HepG2 (cell line): ENCODE data around the gene PRM2. TPM values are rescaled to one million over a fixed set of nuclear protein-coding genes. Genes with fewer than 3 reads are reported as not detected.

Source experiments
- HMG20B ChIP-seq: conservative IDR thresholded peaks from 2 replicates; pipeline ENCODE4 v1.6.1; 2016; ENCODE audit warnings: missing genetic modification reagents, missing compliant biosample characterization
- HNRNPK ChIP-seq: fragments of 200-400 bp; formaldehyde crosslinking; IDR thresholded peaks from 2 replicates; pipeline ENCODE4 v1.6.1; 2018; ENCODE audit warnings: low read length, low read depth, moderate library complexity, mild to moderate bottlenecking; ENCODE audit not compliant: poor library complexity, severe bottlenecking
- MAF1 ChIP-seq: sonication (generic); formaldehyde crosslinking; IDR thresholded peaks from 2 replicates; pipeline ENCODE4 v1.5.0; 2020; ENCODE audit warnings: missing genetic modification reagents, borderline replicate concordance
- NCOA5 ChIP-seq: sonication (generic); formaldehyde crosslinking; IDR thresholded peaks from 2 replicates; pipeline ENCODE4 v1.4.0; 2020; ENCODE audit warnings: missing genetic modification reagents
- NR2C2 ChIP-seq: sonication (generic); formaldehyde crosslinking; IDR thresholded peaks from 2 replicates; pipeline ENCODE4 v1.4.0; 2020; ENCODE audit warnings: missing genetic modification reagents, mild to moderate bottlenecking, moderate library complexity, borderline replicate concordance
- SNAI1 ChIP-seq: sonication (generic); formaldehyde crosslinking; IDR thresholded peaks from 2 replicates; pipeline ENCODE4 v1.5.0; 2020; ENCODE audit warnings: mild to moderate bottlenecking, missing genetic modification reagents, borderline replicate concordance
- TBX3 ChIP-seq: fragments of 450-650 bp; IDR thresholded peaks from 2 replicates; pipeline ENCODE4 v1.6.1; 2017; ENCODE audit warnings: antibody characterized with exemption, mild to moderate bottlenecking, inconsistent platforms, borderline replicate concordance
- ZC3H4 ChIP-seq: sonication (generic); formaldehyde crosslinking; IDR thresholded peaks from 2 replicates; pipeline ENCODE4 v1.4.0; 2020; ENCODE audit warnings: missing genetic modification reagents, borderline replicate concordance
- ZNF350 ChIP-seq: sonication (generic); formaldehyde crosslinking; IDR thresholded peaks from 2 replicates; pipeline ENCODE4 v1.4.0; 2020; ENCODE audit warnings: mild to moderate bottlenecking, low read depth, missing genetic modification reagents, borderline replicate concordance
- ZNF530 ChIP-seq: sonication (generic); formaldehyde crosslinking; IDR thresholded peaks from 2 replicates; pipeline ENCODE4 v1.5.0; 2020; ENCODE audit warnings: low read depth, mild to moderate bottlenecking, missing genetic modification reagents
- ZNF556 ChIP-seq: sonication (generic); formaldehyde crosslinking; IDR thresholded peaks from 2 replicates; pipeline ENCODE4 v1.4.0; 2020; ENCODE audit warnings: mild to moderate bottlenecking, missing genetic modification reagents, borderline replicate concordance
- ZNF615 ChIP-seq: sonication (generic); formaldehyde crosslinking; IDR thresholded peaks from 2 replicates; pipeline ENCODE4 v1.5.0; 2020; ENCODE audit warnings: mild to moderate bottlenecking, missing genetic modification reagents, borderline replicate concordance
- ZNF703 ChIP-seq: sonication (generic); formaldehyde crosslinking; IDR thresholded peaks from 2 replicates; pipeline ENCODE4 v1.5.1; 2020; ENCODE audit warnings: missing genetic modification reagents, mild to moderate bottlenecking, moderate library complexity, borderline replicate concordance
- polyA plus RNA-seq, 8 experiments: library from polyadenylated mRNA; depleted of rRNA in 3 of 8; stranded (reverse) in 7 of 8; unstranded in 1 of 8; fragments of >200 nt; fragmentation: Illumina TruSeq in 4 of 8; extraction: Trizol in 4 of 8; gene quantifications; 2 replicates each; pipeline versions ENCODE4 v1.2.1 to v1.2.3, GENCODE V29; 2011 to 2016; ENCODE audit warnings: low read depth in 4 of 8, missing spikeins in 1 of 8, mixed read lengths in 1 of 8; ENCODE audit not compliant: insufficient read depth in 1 of 8
- total RNA-seq, 5 experiments: library from RNA; depleted of rRNA; stranded (reverse); fragments of >200 nt; fragmentation: Illumina TruSeq; extraction: Trizol; gene quantifications; 2 replicates each; pipeline ENCODE4 v1.2.3, GENCODE V29; 2016; ENCODE audit warnings: low read depth in 1 of 5
- TF ChIP-seq, protein P1 (sequence below), 2 experiments: sonication (generic) in 1 of 2; formaldehyde crosslinking in 1 of 2; IDR thresholded peaks; 2 replicates each; pipeline versions ENCODE4 v1.6.1 to v1.9.0; 2014 to 2022; ENCODE audit warnings: antibody characterized with exemption in 1 of 2, borderline replicate concordance in 1 of 2, inconsistent platforms in 1 of 2, low read depth in 1 of 2, missing genetic modification reagents in 1 of 2
- TF ChIP-seq, protein P2 (sequence below): sonication (generic); formaldehyde crosslinking; IDR thresholded peaks from 2 replicates; pipeline ENCODE4 v1.8.0; 2022; ENCODE audit warnings: mild to moderate bottlenecking, missing genetic modification reagents, borderline replicate concordance
- TF ChIP-seq, protein P3 (sequence below): sonication (generic); formaldehyde crosslinking; IDR thresholded peaks from 2 replicates; pipeline ENCODE4 v1.4.0; 2020; ENCODE audit warnings: missing genetic modification reagents
- TF ChIP-seq, protein P4 (sequence below): sonication (generic); formaldehyde crosslinking; IDR thresholded peaks from 2 replicates; pipeline ENCODE4 v1.5.1; 2020; ENCODE audit warnings: mild to moderate bottlenecking, moderate library complexity, missing genetic modification reagents

The PRM2 gene
- total and polyA plus RNA-seq, 2 of the 13 experiments (the other 11 are each of a cell fraction or from before 2014, with no cell fraction given): 0.54 TPM; not detected in 1

DNA sequence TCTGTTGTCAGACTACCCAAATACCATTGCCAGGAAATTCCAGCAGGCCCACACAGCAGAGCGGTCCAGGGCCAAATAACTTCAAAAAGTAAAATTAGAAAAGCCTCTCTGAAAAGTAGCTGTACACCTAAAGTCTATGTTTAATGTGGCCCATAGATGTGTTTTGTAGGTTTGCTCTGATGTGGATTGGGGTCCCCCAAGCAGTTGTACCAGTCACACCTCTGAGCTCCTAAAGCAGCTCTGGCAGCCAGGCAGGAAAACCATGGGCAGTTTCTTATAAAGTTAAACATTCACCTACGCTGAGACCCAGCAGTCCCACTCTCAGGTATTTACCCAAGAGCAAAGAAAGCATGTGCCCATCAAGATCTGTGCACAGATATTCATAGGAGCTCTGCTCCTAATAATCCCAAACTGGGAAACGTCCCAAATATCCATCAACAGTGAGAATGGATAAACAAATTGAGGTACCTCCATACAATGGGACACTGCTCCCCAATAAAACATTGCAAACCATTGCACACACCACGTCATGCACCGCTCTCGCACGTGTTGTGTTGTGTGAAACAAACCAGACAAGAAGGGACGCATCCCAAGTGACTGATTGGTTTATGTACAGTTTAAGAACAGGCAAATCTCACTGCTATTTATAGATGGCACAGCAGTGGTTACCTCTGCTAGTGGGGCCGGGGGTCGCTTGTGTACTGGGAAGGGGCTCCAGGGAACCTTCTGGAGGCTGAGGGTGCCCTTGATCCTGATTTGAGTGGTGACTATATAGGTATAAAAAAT lies 20.6 kb upstream of the PRM2 start (continued):
- TF ChIP-seq, protein P1, sequence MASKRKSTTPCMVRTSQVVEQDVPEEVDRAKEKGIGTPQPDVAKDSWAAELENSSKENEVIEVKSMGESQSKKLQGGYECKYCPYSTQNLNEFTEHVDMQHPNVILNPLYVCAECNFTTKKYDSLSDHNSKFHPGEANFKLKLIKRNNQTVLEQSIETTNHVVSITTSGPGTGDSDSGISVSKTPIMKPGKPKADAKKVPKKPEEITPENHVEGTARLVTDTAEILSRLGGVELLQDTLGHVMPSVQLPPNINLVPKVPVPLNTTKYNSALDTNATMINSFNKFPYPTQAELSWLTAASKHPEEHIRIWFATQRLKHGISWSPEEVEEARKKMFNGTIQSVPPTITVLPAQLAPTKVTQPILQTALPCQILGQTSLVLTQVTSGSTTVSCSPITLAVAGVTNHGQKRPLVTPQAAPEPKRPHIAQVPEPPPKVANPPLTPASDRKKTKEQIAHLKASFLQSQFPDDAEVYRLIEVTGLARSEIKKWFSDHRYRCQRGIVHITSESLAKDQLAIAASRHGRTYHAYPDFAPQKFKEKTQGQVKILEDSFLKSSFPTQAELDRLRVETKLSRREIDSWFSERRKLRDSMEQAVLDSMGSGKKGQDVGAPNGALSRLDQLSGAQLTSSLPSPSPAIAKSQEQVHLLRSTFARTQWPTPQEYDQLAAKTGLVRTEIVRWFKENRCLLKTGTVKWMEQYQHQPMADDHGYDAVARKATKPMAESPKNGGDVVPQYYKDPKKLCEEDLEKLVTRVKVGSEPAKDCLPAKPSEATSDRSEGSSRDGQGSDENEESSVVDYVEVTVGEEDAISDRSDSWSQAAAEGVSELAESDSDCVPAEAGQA (IDR thresholded peaks at IDR 0.05; ENCODE audit: low read depth): no peak
- TF ChIP-seq, protein P1 (CRISPR knock-in tag; IDR thresholded peaks at IDR 0.05; ENCODE audit: borderline replicate concordance): no peak
- TF ChIP-seq TBX3 (no peak), ZNF703 (CRISPR knock-in tag) (no peak), NCOA5 (CRISPR knock-in tag) (no peak), HMG20B (CRISPR knock-in tag) (no peak; the same call in 1 of the 2 replicates), MAF1 (CRISPR knock-in tag) (0 out of 2 replicates have a peak, but pooled peaks have one; percentile 7), ZNF350 (CRISPR knock-in tag) (0 out of 2 replicates have a peak, but pooled peaks have one; percentile 31), ZNF556 (peak; percentile 77), NR2C2 (peak; percentile 56; the same call in 1 of the 2 replicates), SNAI1 (CRISPR knock-in tag) (0 out of 2 replicates have a peak, but pooled peaks have one; percentile 36), ZC3H4 (CRISPR knock-in tag) (no peak), ZNF530 (CRISPR knock-in tag) (no peak), HNRNPK (no peak), ZNF615 (CRISPR knock-in tag) (no peak)
- TF ChIP-seq, protein P2, sequence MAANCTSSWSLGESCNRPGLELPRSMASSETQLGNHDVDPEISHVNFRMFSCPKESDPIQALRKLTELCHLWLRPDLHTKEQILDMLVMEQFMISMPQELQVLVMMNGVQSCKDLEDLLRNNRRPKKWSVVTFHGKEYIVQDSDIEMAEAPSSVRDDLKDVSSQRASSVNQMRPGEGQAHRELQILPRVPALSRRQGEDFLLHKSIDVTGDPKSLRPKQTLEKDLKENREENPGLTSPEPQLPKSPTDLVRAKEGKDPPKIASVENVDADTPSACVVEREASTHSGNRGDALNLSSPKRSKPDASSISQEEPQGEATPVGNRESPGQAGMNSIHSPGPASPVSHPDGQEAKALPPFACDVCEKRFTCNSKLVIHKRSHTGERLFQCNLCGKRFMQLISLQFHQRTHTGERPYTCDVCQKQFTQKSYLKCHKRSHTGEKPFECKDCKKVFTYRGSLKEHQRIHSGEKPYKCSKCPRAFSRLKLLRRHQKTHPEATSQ: no peak
- TF ChIP-seq, protein P3, sequence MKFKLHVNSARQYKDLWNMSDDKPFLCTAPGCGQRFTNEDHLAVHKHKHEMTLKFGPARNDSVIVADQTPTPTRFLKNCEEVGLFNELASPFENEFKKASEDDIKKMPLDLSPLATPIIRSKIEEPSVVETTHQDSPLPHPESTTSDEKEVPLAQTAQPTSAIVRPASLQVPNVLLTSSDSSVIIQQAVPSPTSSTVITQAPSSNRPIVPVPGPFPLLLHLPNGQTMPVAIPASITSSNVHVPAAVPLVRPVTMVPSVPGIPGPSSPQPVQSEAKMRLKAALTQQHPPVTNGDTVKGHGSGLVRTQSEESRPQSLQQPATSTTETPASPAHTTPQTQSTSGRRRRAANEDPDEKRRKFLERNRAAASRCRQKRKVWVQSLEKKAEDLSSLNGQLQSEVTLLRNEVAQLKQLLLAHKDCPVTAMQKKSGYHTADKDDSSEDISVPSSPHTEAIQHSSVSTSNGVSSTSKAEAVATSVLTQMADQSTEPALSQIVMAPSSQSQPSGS (CRISPR knock-in tag): peak; percentile 36
- TF ChIP-seq, protein P4, sequence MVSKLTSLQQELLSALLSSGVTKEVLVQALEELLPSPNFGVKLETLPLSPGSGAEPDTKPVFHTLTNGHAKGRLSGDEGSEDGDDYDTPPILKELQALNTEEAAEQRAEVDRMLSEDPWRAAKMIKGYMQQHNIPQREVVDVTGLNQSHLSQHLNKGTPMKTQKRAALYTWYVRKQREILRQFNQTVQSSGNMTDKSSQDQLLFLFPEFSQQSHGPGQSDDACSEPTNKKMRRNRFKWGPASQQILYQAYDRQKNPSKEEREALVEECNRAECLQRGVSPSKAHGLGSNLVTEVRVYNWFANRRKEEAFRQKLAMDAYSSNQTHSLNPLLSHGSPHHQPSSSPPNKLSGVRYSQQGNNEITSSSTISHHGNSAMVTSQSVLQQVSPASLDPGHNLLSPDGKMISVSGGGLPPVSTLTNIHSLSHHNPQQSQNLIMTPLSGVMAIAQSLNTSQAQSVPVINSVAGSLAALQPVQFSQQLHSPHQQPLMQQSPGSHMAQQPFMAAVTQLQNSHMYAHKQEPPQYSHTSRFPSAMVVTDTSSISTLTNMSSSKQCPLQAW: peak; percentile 94
